ENCODE measurements around the gene PSEN1. TPM values are rescaled to one million over a fixed set of nuclear protein-coding genes. Genes with fewer than 3 reads are reported as not detected.

The PSEN1 gene
- total RNA-seq, 3 donors from 2014 or later, result 45.6 to 64.5 (median 63.2) TPM

DNA sequence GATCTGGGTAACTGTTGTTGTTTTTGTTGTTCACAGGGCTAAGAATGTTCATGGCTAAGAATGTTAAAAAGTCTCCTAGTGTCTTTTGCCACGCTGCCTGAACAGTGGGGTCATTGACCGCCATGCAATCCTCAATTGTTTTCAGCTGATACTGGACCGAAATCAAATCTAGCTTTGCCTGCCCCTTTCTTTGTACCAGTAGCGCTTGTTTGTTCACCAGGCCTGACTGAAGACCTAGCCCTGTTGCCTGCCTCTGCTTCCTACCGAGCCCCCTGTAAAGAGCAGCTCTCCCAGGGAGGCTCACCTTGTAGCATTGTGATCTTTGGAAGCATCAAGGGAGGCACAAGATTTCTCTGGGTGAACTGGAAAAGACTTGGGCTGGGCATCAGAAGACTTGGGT is 6.7 kb downstream of the PSEN1 start:
- H3K9me3 ChIP-seq, result no peaks in the 10 kb centered on the region
- peaks cover 3% of the 10 kb centered on the region for H3K36me3 ChIP-seq
- H3K4me3 ChIP-seq, result no peak overlapping the region
- H3K4me1 ChIP-seq, result peaks cover 0 to 9% of the 10 kb centered on the region in 2 donors
- TF ChIP-seq POLR2AphosphoS5 (IDR thresholded peaks at IDR 0.05), result no peak
- TF ChIP-seq POLR2A (IDR thresholded peaks at IDR 0.05), result no peak
- TF ChIP-seq, protein P1, sequence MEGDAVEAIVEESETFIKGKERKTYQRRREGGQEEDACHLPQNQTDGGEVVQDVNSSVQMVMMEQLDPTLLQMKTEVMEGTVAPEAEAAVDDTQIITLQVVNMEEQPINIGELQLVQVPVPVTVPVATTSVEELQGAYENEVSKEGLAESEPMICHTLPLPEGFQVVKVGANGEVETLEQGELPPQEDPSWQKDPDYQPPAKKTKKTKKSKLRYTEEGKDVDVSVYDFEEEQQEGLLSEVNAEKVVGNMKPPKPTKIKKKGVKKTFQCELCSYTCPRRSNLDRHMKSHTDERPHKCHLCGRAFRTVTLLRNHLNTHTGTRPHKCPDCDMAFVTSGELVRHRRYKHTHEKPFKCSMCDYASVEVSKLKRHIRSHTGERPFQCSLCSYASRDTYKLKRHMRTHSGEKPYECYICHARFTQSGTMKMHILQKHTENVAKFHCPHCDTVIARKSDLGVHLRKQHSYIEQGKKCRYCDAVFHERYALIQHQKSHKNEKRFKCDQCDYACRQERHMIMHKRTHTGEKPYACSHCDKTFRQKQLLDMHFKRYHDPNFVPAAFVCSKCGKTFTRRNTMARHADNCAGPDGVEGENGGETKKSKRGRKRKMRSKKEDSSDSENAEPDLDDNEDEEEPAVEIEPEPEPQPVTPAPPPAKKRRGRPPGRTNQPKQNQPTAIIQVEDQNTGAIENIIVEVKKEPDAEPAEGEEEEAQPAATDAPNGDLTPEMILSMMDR (IDR thresholded peaks at IDR 0.05), result no peak
- intact Hi-C loops (cut with DNase I; ENCODE audit: low total_unique reads), result no loop called here
- H3K27me3 ChIP-seq, result no peaks in the 10 kb centered on the region
- DNase-seq (ENCODE audit: low spot score in 2 of 2), result no peak
- H3K27ac ChIP-seq, result no peak overlapping the region

DNA sequence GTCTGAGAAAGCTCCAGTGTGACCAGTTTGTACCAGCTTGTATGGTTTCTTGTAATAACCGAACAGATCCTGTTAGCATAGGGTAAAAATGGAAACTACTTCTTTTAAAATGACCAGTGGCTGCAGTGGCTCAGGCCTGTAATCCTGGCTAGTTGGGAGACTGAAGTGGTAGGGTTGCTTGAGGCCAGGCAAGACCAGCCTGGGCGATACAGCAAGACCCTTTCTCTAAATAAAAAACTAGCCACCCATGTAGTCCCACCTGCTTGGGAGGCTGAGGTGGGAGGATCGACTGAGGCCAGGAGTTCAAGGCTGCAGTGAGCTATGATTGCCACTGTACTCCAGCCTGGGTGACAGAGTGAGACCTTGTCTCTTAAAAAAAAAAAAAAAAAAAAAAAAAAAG is 7.3 kb downstream of the PSEN1 start:
- Histone ChIP-seq H3K4me1 (peaks cover 0 to 9% of the 10 kb centered on the region in 2 donors), H3K36me3 (peaks cover 6% of the 10 kb centered on the region), H3K4me3 (no peak overlapping the region), H3K27me3 (no peaks in the 10 kb centered on the region), H3K9me3 (no peaks in the 10 kb centered on the region), H3K27ac (no peak overlapping the region)
- intact Hi-C loops (cut with DNase I; ENCODE audit: low total_unique reads), result no loop called here
- no peak for DNase-seq (ENCODE audit: low spot score in 2 of 2)
- TF ChIP-seq, protein P1 (IDR thresholded peaks at IDR 0.05), result no peak
- TF ChIP-seq POLR2AphosphoS5 (IDR thresholded peaks at IDR 0.05) (no peak), POLR2A (IDR thresholded peaks at IDR 0.05) (no peak)

DNA sequence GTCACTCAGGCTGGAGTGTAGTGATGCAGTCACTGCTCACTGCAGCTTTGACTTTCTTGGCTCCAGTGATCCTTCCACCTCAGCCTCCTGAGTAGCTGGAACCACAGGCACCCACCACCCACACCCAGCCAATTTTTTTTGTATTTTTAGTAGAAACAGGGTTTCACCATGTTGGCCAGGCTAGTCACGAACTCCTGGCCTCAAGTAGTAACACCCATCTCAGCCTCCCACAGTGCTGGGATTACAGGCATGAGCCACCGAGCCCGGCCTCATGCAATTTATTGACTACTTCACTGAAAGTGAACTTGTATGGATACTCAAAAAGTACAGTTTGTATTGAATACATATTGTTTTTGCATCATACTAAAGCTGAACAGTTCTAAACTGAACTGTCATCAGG is 9.1 kb downstream of the PSEN1 start:
- TF ChIP-seq, protein P1 (IDR thresholded peaks at IDR 0.05), result no peak
- TF ChIP-seq POLR2AphosphoS5 (IDR thresholded peaks at IDR 0.05), result no peak
- no peak for TF ChIP-seq POLR2A (IDR thresholded peaks at IDR 0.05)
- peaks cover 6% of the 10 kb centered on the region for H3K36me3 ChIP-seq
- H3K27me3 ChIP-seq, result no peaks in the 10 kb centered on the region
- peaks cover 0 to 9% of the 10 kb centered on the region in 2 donors for H3K4me1 ChIP-seq
- H3K27ac ChIP-seq, result no peak overlapping the region
- intact Hi-C loops (cut with DNase I; ENCODE audit: low total_unique reads), result no loop called here
- H3K4me3 ChIP-seq, result no peak overlapping the region
- no peak for DNase-seq (ENCODE audit: low spot score in 2 of 2)
- H3K9me3 ChIP-seq, result no peaks in the 10 kb centered on the region

DNA sequence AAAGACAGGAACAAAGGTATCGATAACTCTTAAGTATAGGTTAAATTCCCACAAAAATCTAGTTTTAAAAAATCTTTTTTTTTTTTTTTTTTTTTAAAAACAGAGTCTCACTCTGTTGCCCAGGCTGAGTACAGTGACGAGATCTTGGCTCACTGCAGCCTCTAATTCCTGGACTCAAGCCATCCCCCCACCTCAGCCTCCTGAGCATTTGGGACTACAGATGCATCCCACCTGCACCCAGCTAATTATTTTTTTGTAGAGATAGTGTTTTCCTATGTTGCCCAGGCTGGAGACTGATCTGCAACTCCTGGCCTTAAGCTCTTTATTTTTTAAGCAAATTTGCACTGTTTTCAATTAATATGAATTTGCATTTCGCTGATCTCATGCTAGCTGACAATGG is 9.8 kb downstream of the PSEN1 start:
- H3K9me3 ChIP-seq, result no peaks in the 10 kb centered on the region
- TF ChIP-seq POLR2A (IDR thresholded peaks at IDR 0.05), result no peak
- TF ChIP-seq, protein P1 (IDR thresholded peaks at IDR 0.05), result no peak
- TF ChIP-seq POLR2AphosphoS5 (IDR thresholded peaks at IDR 0.05), result no peak

DNA sequence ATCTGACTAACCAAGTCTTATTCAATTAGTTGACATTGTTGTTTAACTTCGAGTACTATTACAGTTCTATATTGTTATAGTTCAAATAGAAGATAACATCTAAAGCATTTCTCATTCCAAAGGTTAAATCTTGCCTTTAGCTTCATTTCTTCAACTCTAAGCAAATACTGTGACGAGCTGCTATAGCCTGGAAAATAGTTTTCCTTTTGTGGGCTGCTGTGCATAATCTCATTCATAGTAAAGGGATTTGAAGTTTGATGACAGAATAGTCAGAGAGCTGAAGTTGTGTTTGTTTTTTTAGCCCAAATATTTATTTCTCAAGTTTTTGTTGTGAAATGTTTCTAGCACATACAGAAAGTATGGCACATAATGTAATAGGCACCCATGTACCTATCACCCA is 13.4 kb downstream of the PSEN1 start:
- intact Hi-C loops (cut with DNase I; ENCODE audit: low total_unique reads), result no loop called here
- H3K4me1 ChIP-seq, result no peaks in the 10 kb centered on the region
- H3K27me3 ChIP-seq, result no peaks in the 10 kb centered on the region
- no peak for TF ChIP-seq POLR2AphosphoS5 (IDR thresholded peaks at IDR 0.05)
- TF ChIP-seq, protein P1 (IDR thresholded peaks at IDR 0.05), result no peak
- no peak overlapping the region for H3K4me3 ChIP-seq
- H3K9me3 ChIP-seq, result no peaks in the 10 kb centered on the region
- DNase-seq (ENCODE audit: low spot score in 2 of 2), result no peak
- no peak overlapping the region for H3K27ac ChIP-seq
- peaks cover 6% of the 10 kb centered on the region for H3K36me3 ChIP-seq

More for the DNA sequence above, 9.8 kb downstream of the PSEN1 start:
- no peak overlapping the region for H3K27ac ChIP-seq
- no peak for DNase-seq (ENCODE audit: low spot score in 2 of 2)
- H3K4me1 ChIP-seq, result peaks cover 0 to 9% of the 10 kb centered on the region in 2 donors
- H3K27me3 ChIP-seq, result no peaks in the 10 kb centered on the region
- H3K36me3 ChIP-seq, result peaks cover 6% of the 10 kb centered on the region
- intact Hi-C loops (cut with DNase I; ENCODE audit: low total_unique reads), result no loop called here
- no peak overlapping the region for H3K4me3 ChIP-seq
